SK-N-SH treated with all-trans-retinoic acid at 6 μM for 48 hours (cell line): ENCODE measurements around the gene MAP3K14.

Source experiments
- ATAC-seq: fragments of 200-7000 bp; cut with Tn5 transposase; 3 replicates; pipeline ENCODE4 v1.9.1; 2020; ENCODE audit warnings: mild to moderate bottlenecking, moderate library complexity
- ARNTL ChIP-seq: fragments of 450-650 bp; formaldehyde crosslinking; IDR thresholded peaks from 2 replicates; pipeline ENCODE4 v1.5.0; 2020; ENCODE audit warnings: low read depth, mild to moderate bottlenecking, moderate library complexity, borderline replicate concordance
- BACH2 ChIP-seq: fragments of 250-450 bp; sonication (Bioruptor Pico); IDR thresholded peaks from 2 replicates; pipeline ENCODE4 v1.9.0; 2021; ENCODE audit warnings: mild to moderate bottlenecking, borderline replicate concordance
- CSDC2 ChIP-seq: fragments of 250-450 bp; sonication (Bioruptor Pico); IDR thresholded peaks from 2 replicates; pipeline ENCODE4 v1.5.0; 2020; ENCODE audit warnings: mild to moderate bottlenecking, moderate library complexity
- ESRRG ChIP-seq: fragments of 250-450 bp; sonication (Bioruptor Pico); IDR thresholded peaks from 2 replicates; pipeline ENCODE4 v1.6.1; 2021; ENCODE audit warnings: mild to moderate bottlenecking
- GLIS3 ChIP-seq: fragments of 250-450 bp; sonication (Bioruptor Pico); IDR thresholded peaks from 2 replicates; pipeline ENCODE4 v1.5.0; 2020; ENCODE audit warnings: mild to moderate bottlenecking, moderate library complexity
- ISL1 ChIP-seq: fragments of 250-450 bp; sonication (Bioruptor Pico); IDR thresholded peaks from 2 replicates; pipeline ENCODE4 v2.1.2; 2022; ENCODE audit warnings: mild to moderate bottlenecking, moderate library complexity
- PPARA ChIP-seq: fragments of 250-450 bp; sonication (Bioruptor Pico); IDR thresholded peaks from 2 replicates; pipeline ENCODE4 v1.5.0; 2020; ENCODE audit warnings: mild to moderate bottlenecking, borderline replicate concordance
- RARB ChIP-seq: fragments of 250-450 bp; sonication (Bioruptor Pico); IDR thresholded peaks from 2 replicates; pipeline ENCODE4 v1.8.0; 2021; ENCODE audit warnings: mild to moderate bottlenecking, moderate library complexity
- SNAI2 ChIP-seq: fragments of 250-450 bp; sonication (Bioruptor Pico); IDR thresholded peaks from 2 replicates; pipeline ENCODE4 v1.5.0; 2020; ENCODE audit warnings: mild to moderate bottlenecking, moderate library complexity
- TCF4 ChIP-seq: fragments of 250-450 bp; sonication (Bioruptor Pico); IDR thresholded peaks from 2 replicates; pipeline ENCODE4 v1.8.0; 2021; ENCODE audit warnings: mild to moderate bottlenecking, moderate library complexity, borderline replicate concordance
- TOX ChIP-seq: fragments of 250-450 bp; sonication (Bioruptor Pico); IDR thresholded peaks from 2 replicates; pipeline ENCODE4 v1.8.0; 2021; ENCODE audit warnings: mild to moderate bottlenecking, moderate library complexity, borderline replicate concordance
- ZFP3 ChIP-seq: fragments of 250-450 bp; sonication (Bioruptor Pico); IDR thresholded peaks from 2 replicates; pipeline ENCODE4 v1.5.0; 2020; ENCODE audit warnings: mild to moderate bottlenecking, moderate library complexity
- ZNF565 ChIP-seq: fragments of 450-650 bp; formaldehyde crosslinking; conservative IDR thresholded peaks from 2 replicates; pipeline ENCODE4 v1.5.0; 2020; ENCODE audit warnings: low read depth, mild to moderate bottlenecking, moderate library complexity
- ZNF70 ChIP-seq: fragments of 450-650 bp; formaldehyde crosslinking; IDR thresholded peaks from 2 replicates; pipeline ENCODE4 v1.5.0; 2020; ENCODE audit warnings: mild to moderate bottlenecking, moderate library complexity
- ZNF8 ChIP-seq: fragments of 450-650 bp; formaldehyde crosslinking; IDR thresholded peaks from 2 replicates; pipeline ENCODE4 v1.5.0; 2020; ENCODE audit warnings: mild to moderate bottlenecking, moderate library complexity
- TF ChIP-seq, protein P1 (sequence below): fragments of 250-450 bp; sonication (Bioruptor Pico); IDR thresholded peaks from 2 replicates; pipeline ENCODE4 v1.8.0; 2020; ENCODE audit warnings: mild to moderate bottlenecking, moderate library complexity, borderline replicate concordance
- TF ChIP-seq, protein P2 (sequence below): fragments of 250-450 bp; sonication (Bioruptor Pico); IDR thresholded peaks from 2 replicates; pipeline ENCODE4 v1.5.1; 2020; ENCODE audit warnings: low read depth, mild to moderate bottlenecking, moderate library complexity
- TF ChIP-seq, protein P3 (sequence below): fragments of 250-450 bp; sonication (Bioruptor Pico); IDR thresholded peaks from 2 replicates; pipeline ENCODE4 v1.5.1; 2021; ENCODE audit warnings: mild to moderate bottlenecking, moderate library complexity
- TF ChIP-seq, protein P4 (sequence below): fragments of 250-450 bp; sonication (Bioruptor Pico); IDR thresholded peaks from 2 replicates; pipeline ENCODE4 v1.8.0; 2021; ENCODE audit warnings: low read depth, mild to moderate bottlenecking, moderate library complexity, borderline replicate concordance
- TF ChIP-seq, protein P5 (sequence below): fragments of 250-450 bp; sonication (Bioruptor Pico); IDR thresholded peaks from 2 replicates; pipeline ENCODE4 v1.5.0; 2020; ENCODE audit warnings: mild to moderate bottlenecking, moderate library complexity

Gene MAP3K14

DNA sequence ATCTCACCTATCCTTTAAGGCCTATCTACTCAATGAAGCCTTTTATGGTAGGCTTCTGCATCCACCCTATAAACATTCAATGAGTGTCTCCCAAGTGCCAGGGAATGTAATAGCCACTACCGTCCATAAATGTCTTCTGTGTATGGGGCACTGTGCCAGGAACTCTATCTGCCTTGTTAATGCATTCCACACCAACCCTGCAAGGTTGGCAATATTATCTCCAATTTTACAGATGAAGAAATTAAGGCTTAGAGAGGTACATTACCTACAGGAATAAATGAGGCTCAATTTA lies 20.0 kb downstream of the MAP3K14 start:
- no peak for ATAC-seq
- TF ChIP-seq ISL1 (CRISPR knock-in tag) (0 out of 2 replicates have a peak, but pooled peaks have one; percentile 6), ESRRG (CRISPR knock-in tag) (no peak)

DNA sequence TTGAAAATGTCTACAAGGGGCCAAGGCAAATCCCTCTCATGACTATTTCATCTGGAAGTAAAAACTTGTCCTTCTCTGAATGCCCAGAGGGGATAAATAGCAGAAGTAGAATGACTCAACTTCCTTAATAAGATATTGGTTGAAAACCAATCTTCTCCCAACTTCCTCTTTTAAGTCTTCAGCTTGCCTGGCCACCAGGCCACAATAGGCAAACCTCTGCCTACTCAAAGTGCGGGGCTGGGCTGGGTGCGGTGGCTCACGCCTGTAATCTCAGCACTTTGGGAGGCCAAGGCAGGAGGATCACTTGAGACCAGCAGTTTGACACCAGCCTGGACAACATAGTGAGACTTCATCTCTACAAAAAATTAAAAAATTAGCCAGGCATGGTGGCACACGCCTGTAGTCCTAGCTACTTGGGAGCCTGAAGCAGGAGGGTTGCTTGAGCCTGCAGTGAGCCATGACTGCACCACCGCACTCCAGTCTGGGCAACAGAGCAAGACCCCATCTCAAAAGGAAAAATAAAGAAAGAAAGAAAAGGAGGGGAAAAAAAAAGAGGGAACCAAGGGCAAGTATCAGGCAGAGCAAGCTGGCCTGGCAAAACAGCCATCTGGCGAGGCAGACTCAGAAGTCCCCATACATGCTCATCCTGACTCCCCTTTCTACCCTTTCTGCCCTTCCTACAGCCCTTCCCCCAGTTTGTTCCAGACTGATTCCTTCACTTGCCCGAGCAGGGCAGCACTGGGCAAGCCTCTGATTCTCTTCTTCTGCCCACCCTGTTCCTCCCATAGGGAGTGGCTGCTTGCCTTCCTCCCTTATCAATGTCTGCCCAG lies 20.6 kb downstream of the MAP3K14 start:
- ATAC-seq = no peak
- TF ChIP-seq ARNTL (no peak), BACH2 (CRISPR knock-in tag) (no peak), ZNF8 (CRISPR knock-in tag) (no peak), GLIS3 (CRISPR knock-in tag) (no peak), ZNF70 (CRISPR knock-in tag) (no peak), ESRRG (CRISPR knock-in tag) (no peak), SNAI2 (CRISPR knock-in tag) (no peak), ISL1 (CRISPR knock-in tag) (no peak), RARB (CRISPR knock-in tag) (no peak), CSDC2 (CRISPR knock-in tag) (no peak), ZFP3 (CRISPR knock-in tag) (no peak), PPARA (CRISPR knock-in tag) (no peak)
- TF ChIP-seq, protein P1, sequence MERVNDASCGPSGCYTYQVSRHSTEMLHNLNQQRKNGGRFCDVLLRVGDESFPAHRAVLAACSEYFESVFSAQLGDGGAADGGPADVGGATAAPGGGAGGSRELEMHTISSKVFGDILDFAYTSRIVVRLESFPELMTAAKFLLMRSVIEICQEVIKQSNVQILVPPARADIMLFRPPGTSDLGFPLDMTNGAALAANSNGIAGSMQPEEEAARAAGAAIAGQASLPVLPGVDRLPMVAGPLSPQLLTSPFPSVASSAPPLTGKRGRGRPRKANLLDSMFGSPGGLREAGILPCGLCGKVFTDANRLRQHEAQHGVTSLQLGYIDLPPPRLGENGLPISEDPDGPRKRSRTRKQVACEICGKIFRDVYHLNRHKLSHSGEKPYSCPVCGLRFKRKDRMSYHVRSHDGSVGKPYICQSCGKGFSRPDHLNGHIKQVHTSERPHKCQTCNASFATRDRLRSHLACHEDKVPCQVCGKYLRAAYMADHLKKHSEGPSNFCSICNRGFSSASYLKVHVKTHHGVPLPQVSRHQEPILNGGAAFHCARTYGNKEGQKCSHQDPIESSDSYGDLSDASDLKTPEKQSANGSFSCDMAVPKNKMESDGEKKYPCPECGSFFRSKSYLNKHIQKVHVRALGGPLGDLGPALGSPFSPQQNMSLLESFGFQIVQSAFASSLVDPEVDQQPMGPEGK (CRISPR knock-in tag) = no peak
- TF ChIP-seq, protein P2, sequence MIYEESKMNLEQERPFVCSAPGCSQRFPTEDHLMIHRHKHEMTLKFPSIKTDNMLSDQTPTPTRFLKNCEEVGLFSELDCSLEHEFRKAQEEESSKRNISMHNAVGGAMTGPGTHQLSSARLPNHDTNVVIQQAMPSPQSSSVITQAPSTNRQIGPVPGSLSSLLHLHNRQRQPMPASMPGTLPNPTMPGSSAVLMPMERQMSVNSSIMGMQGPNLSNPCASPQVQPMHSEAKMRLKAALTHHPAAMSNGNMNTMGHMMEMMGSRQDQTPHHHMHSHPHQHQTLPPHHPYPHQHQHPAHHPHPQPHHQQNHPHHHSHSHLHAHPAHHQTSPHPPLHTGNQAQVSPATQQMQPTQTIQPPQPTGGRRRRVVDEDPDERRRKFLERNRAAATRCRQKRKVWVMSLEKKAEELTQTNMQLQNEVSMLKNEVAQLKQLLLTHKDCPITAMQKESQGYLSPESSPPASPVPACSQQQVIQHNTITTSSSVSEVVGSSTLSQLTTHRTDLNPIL = no peak
- TF ChIP-seq, protein P3, sequence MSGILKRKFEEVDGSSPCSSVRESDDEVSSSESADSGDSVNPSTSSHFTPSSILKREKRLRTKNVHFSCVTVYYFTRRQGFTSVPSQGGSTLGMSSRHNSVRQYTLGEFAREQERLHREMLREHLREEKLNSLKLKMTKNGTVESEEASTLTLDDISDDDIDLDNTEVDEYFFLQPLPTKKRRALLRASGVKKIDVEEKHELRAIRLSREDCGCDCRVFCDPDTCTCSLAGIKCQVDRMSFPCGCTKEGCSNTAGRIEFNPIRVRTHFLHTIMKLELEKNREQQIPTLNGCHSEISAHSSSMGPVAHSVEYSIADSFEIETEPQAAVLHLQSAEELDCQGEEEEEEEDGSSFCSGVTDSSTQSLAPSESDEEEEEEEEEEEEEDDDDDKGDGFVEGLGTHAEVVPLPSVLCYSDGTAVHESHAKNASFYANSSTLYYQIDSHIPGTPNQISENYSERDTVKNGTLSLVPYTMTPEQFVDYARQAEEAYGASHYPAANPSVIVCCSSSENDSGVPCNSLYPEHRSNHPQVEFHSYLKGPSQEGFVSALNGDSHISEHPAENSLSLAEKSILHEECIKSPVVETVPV (CRISPR knock-in tag) = no peak
- TF ChIP-seq, protein P4, sequence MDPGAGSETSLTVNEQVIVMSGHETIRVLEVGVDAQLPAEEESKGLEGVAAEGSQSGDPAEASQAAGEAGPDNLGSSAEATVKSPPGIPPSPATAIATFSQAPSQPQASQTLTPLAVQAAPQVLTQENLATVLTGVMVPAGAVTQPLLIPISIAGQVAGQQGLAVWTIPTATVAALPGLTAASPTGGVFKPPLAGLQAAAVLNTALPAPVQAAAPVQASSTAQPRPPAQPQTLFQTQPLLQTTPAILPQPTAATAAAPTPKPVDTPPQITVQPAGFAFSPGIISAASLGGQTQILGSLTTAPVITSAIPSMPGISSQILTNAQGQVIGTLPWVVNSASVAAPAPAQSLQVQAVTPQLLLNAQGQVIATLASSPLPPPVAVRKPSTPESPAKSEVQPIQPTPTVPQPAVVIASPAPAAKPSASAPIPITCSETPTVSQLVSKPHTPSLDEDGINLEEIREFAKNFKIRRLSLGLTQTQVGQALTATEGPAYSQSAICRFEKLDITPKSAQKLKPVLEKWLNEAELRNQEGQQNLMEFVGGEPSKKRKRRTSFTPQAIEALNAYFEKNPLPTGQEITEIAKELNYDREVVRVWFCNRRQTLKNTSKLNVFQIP (CRISPR knock-in tag) = no peak

DNA sequence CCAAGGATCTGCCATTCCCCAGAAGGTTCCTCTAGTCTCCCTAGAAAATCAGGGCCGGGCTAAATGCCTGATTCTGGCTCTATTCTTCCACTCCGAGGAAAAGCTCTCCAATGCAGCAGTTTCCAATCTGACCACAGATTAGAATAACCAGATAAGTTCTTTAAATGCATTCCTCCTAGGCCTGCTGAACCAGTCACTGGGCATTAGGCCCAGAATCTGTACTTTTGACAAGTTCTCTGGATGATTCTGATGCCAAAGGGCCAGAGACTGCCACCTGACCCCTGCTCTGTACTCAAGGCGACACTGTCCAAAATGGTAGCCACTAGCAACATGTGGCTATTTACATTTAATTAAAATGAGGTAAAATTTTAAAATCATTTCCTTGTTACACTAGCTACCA lies 22.3 kb downstream of the MAP3K14 start:
- TF ChIP-seq, protein P2 = peak; percentile 72
- TF ChIP-seq TCF4 (CRISPR knock-in tag) = peak; percentile 86
- TF ChIP-seq, protein P5, sequence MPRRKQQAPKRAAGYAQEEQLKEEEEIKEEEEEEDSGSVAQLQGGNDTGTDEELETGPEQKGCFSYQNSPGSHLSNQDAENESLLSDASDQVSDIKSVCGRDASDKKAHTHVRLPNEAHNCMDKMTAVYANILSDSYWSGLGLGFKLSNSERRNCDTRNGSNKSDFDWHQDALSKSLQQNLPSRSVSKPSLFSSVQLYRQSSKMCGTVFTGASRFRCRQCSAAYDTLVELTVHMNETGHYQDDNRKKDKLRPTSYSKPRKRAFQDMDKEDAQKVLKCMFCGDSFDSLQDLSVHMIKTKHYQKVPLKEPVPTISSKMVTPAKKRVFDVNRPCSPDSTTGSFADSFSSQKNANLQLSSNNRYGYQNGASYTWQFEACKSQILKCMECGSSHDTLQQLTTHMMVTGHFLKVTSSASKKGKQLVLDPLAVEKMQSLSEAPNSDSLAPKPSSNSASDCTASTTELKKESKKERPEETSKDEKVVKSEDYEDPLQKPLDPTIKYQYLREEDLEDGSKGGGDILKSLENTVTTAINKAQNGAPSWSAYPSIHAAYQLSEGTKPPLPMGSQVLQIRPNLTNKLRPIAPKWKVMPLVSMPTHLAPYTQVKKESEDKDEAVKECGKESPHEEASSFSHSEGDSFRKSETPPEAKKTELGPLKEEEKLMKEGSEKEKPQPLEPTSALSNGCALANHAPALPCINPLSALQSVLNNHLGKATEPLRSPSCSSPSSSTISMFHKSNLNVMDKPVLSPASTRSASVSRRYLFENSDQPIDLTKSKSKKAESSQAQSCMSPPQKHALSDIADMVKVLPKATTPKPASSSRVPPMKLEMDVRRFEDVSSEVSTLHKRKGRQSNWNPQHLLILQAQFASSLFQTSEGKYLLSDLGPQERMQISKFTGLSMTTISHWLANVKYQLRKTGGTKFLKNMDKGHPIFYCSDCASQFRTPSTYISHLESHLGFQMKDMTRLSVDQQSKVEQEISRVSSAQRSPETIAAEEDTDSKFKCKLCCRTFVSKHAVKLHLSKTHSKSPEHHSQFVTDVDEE (CRISPR knock-in tag) = peak; percentile 96
- TF ChIP-seq TOX (CRISPR knock-in tag) = no peak
- TF ChIP-seq PPARA (CRISPR knock-in tag) = no peak
- TF ChIP-seq ZNF565 = no peak
- TF ChIP-seq, protein P4 (CRISPR knock-in tag) = 0 out of 2 replicates have a peak, but pooled peaks have one; percentile 54
- 0 out of 2 replicates have a peak, but pooled peaks have one; percentile 10 for TF ChIP-seq ZNF8 (CRISPR knock-in tag)
- peak; percentile 91 for TF ChIP-seq ISL1 (CRISPR knock-in tag)
- no peak for TF ChIP-seq ESRRG (CRISPR knock-in tag)
- TF ChIP-seq, protein P1 (CRISPR knock-in tag) = 0 out of 2 replicates have a peak, but pooled peaks have one; percentile 58
- no peak for TF ChIP-seq ZNF70 (CRISPR knock-in tag)
- 0 out of 2 replicates have a peak, but pooled peaks have one; percentile 51 for TF ChIP-seq CSDC2 (CRISPR knock-in tag)
- TF ChIP-seq SNAI2 (CRISPR knock-in tag) = peak; percentile 93
- TF ChIP-seq GLIS3 (CRISPR knock-in tag) = 0 out of 2 replicates have a peak, but pooled peaks have one; percentile 24
- no peak for TF ChIP-seq BACH2 (CRISPR knock-in tag)
- peak; percentile 80 for ATAC-seq
